Hematopoietic multipotent progenitor cell (in vitro differentiated cells): ENCODE results near the gene SLC1A3. TPM values are rescaled to one million over a fixed set of nuclear protein-coding genes. Genes with fewer than 3 reads are reported as not detected.
"Not testable (repeated sequence)": the region's sequence is repeated elsewhere in the genome, so short reads cannot be mapped to it uniquely, and the experiment has no call there.

Source experiments
- DNase-seq, 3 donors: peaks; one replicate each; pipeline ENCODE4 v3.0.0-alpha.2; 2011 to 2015; ENCODE audit warnings: low read depth in 2 of 3, low spot score in 2 of 3
- total RNA-seq: library from RNA; depleted of rRNA; stranded (reverse); fragments of >200 nt; gene quantifications from one replicate; pipeline ENCODE4 v1.2.3, GENCODE V29; 2012

SLC1A3 gene
- total RNA-seq, 1 donor = 1.3 TPM

DNA sequence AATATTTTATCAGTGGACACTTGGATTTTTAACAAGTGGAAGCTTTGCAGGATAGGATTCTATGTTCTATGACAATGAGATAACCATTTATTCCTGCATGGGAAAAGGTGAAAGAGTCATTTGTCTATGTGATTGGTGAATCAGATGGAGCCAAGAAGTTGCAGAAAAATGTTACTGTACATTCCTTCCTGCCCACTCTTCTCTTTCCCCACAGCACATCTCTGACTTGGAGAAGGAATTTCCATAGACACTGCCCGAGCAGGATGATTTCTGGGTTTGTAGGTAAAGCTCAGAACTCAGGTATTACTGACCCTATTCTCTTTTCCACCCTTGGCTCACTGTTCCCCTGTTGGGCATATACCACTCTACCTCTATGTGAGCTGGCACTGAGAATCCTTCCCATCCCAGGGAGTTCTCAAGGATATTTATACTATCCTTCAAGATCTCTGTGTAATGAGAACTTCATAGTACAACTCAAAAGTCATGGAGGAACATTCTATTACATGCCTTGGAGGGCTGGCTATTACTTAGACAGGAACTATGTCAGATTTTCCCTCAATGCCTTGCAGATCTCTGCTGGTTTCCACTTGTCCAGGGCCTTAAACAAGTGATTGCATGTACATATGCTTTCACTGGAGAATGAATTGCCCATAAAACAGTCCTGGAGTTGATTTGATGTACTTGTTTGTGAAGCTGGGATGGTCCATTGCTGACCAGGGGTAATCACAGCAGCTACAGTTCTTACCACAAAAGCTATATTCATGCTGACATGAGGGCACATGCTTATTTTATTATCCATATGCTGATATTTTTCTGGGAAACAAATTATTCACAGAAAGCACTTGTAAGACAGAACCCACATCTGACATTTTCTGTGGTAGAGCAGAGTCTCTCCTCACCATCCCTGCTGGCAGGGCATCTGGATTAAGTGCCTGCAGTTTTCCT, 24.1 kb downstream of the SLC1A3 start:
- DNase-seq = no peak

DNA sequence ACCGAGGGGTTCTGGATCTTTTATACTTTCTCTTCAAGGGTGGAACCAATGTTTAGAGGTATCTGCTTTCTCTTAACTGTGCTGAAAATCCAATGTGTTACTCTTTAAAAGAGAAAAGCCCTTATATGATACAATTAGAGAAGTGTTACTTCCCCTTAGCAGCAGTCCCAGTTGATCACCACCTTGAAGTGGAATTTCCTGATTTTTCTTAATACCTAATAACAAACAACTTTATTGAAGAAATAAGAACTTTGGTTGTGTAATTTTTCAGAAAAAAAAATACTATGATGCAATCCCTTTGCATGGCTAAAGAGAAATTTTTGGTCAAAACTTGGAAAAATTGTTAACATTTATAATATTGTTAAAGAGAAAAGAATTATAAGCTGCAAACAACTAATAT, 24.7 kb downstream of the SLC1A3 start:
- DNase-seq = peak in 1 of 3 donors; percentile 31

DNA sequence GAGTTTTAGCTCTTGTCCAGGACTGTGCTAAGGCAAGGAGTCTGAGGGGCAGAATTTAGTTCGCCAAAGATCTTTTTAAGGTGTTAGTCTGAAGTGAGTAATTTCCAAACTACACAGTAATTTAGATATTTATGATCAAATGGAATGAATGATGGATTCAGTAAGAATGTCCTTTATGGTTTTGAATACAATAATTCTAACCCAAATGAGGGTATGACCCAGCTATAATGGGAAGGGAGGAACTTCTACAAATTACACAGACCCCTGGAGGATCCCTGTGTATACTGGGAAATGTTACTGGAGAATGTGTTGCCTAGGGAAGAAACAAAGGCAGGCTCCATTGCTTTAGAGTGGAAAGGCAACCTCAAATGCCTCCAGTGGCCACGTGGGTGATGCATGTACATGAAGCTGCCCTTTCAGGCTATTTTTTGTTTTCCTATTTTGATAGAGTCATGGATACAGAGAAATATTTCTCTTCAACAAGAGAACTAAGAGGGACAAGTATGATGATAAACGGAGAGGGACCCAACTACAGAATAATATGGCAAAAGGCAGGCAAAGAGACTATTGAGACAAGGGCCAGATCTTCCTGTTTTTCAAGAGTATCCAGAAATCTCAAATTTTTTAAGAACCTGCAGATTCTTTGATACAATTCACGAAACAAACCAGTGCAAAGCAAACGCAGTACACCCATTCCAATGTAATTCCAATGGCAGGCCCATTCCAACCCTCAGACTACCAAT, 25.4 kb downstream of the SLC1A3 start:
- no peak for DNase-seq

DNA sequence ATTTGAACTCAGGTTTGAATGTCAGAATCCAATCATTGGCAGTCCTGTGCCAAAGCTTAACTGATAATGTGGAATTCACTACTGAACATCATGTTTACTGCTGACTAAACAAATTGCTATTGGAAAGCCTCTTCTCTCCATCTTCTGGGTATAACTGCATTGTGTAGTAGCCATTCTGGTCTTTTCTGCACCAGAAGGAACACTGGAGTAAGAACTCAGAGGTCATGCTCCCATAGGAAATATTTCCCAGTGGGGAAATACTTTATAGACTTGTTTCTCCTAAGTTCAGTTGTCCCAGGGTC, 25.9 kb downstream of the SLC1A3 start:
- DNase-seq = no peak

DNA sequence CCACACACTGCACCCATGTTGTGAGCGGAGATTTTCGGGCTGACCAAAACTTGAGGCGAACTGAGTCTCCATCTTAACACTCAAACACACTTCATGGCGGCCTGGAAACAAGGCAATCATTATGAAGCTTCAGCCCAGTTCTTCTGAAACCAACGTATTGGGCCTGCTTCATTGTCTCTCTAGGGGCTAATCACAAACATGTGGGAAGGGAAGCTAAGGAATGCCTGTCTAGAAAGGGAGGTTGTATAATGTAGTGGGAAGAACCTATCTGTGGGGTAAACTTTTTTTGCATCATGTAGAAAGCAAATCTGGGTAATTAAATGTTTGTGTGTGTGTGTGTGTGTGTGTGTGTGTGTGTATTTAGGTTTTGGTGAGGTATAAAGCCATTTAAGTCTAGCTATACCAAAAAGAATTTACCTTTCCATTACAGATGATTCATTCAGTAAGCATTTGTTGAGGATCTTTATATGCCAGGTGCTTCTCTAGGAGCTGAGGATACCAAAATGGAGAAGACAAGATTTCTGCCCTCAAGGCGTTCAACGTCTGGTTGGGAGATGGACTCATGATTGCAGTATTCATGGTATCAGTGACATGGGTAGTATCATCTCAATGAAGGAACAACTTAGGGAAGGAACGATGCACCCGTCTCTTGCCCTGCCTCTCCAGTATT, 29.4 kb downstream of the SLC1A3 start:
- no peak for DNase-seq

DNA sequence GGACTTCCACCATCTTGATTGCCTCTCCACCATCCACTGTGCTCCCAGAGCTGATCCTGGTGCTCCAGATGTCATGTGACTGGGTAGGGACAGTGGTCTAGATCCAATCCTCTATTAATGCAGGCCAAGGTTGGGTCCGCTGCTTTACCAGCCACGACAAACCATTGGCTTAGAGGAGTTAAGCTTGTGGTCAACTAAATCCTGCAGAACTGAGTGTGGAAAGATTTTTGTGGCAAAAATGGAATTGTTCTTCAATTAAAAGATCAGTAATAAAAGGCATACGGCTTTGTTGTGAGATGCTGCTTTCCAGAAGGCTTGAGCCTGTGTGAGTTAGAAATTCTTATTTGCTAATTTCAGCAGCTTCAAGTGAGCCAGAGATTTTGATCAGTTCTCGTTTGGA, 30.7 kb downstream of the SLC1A3 start:
- DNase-seq = no peak

DNA sequence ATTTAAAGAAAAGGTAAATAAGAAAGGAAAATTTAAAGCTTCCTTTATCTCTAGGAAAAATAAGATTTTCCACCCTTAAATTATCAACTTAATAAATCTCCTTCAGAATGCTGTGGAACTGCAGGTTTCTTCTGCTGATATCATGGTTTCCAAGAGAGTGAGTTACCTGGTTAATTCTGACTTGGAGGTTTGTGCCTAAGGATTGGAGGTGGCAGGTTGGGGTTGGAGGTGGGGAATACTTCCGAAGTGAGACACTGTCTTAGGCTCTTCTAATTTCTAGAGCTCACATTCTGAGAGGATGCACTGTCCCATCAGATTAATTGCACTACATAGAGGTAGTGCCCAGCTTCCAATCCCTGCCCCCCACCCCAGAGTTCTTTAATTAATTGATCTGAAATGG, 31.1 kb downstream of the SLC1A3 start:
- no peak for DNase-seq

DNA sequence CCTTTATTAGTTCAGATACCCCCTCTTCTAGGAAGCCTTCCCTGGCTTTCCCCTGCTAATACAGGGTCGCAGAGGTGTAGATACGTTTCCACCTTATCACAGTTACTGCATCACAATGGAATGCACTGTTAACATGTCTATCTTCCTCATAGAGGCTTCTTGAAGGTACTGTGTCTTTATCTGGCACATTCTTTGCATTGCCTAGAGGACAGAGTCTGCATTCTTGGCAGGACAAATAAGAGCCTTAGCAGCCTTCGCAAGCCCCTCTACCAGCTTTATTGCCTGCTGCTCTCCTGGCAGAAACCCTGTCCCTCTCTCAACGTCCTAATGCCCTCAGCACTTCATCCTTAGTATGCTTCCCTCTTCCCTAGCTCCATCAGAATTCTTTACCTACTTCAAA, 31.6 kb downstream of the SLC1A3 start:
- no peak for DNase-seq

DNA sequence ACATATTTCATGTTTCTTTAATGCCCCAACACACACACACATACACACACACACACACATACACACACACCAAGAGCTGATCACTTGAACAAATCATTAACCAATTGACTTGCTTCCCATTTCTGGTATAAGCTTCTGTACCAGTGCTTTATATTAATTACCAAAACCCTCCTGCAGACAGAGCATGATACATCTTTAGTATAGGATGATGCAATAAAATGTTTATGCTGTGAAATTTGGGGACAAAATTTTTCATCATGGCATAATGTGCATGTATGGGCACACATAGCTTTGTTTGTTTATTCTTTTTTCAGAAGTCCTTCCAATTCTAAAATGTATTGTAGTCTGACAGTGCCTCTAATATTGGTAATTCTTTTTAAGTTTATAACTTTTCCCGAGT, 34.5 kb downstream of the SLC1A3 start:
- no peak for DNase-seq

DNA sequence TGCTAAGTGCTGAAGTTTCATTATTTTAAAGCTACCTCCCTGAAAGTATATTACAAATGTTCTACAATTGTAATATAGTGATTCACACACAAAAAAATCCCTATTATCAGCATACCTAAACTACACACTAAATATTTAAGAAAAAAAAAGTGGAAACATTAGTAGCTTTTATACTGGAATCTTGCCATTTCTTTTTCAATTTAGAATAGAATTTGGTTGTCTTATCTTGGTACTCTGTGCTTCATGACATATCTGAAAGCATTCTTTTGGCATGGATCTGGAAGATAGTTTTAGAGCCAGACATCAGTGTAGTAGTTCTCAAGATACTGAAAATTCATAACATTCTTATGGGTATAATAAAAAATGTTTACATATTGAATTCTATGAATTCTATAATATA, 35.0 kb downstream of the SLC1A3 start:
- DNase-seq = no peak

DNA sequence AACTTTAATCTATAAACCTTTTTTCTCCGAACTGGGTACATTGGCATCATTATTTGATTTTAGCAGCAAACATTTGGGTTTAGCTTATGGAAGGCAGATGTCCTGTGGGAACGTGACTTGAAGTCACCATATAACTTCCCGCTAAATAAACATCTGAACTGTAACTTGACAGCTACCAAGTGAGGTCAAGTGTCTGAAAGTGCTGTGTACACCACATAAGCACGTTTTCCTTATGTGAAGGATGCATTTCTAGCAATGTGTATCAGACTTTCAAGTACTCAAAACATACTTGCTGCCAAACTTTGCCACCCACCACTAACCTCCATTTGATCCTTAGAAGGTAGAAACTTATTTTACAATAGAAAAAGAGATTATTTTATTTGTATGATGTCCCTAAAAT, 35.7 kb downstream of the SLC1A3 start:
- DNase-seq = no peak

DNA sequence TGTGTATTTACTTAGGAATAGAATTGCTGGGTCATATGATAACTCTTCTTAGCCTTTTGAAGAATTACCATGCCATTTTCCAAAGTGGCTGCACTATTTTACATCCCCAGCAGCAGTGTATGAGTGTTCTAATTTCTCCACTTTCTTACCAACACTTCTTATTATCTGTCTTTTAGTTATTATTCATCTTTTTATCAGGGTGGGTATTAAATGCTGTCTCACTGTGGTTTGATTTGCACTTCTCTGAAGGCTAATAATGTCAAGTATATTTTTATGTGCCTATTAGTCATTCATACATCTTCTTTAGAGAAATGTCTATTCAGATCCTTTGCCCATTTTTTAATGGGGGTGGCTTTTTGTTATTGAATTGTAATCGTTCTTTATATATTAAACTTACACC, 36.8 kb downstream of the SLC1A3 start:
- DNase-seq = no peak

DNA sequence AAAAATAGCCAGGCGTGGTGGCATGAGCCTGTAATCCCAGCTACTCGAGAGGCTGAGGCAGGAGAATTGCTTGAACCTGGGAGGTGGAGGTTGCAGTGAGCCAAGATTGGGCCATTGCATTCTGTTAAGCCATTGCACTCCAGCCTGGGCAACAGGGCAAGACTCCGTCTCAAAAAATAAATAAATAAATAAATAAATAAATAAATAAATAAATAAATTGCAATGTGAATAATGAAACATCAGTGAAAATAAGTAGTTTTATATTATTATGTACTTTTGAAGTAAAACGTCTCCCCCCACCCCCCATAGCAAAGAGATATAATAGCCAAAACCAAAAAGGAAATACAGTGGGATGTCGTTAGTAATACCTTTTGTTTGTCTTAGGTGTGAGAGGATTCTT, 37.4 kb downstream of the SLC1A3 start:
- DNase-seq = not testable (repeated sequence)

DNA sequence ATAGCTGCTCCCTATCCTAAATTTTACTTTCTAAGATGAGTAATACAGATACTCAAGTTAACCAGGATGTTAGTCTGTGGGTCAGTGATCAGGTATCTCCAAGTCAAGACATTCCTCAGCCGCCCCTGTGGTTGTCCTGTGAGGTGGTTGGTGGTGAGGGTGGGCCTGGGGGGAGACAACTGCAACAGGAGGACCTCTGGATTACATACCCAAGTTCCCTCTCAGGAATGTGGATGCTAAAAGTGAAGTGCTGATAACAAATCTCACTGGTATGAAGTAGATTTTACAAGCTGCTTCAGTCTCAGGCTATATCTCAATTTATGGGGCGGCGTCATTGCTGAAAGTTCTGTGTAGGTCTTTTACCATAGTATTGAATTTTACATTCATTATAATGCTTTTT, 38.3 kb downstream of the SLC1A3 start:
- DNase-seq = no peak

DNA sequence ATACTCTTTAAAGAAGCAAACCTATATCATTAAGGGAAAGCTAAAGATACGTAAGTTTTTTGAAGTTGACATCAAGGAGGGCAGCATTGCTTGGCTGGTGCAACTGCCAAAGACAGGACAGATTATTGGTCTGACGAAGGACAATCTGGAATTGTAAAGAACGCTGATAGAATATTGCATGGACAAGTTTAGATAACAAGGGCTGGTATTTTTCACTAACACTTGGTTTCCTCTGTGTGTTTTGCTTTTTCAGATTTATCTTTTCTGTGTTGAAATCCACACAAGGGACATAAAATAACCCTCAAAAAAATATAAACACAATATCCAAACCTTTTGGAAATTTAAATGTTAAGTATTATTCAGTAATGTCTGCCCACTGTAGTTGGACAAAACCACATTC, 39.7 kb downstream of the SLC1A3 start:
- no peak for DNase-seq

DNA sequence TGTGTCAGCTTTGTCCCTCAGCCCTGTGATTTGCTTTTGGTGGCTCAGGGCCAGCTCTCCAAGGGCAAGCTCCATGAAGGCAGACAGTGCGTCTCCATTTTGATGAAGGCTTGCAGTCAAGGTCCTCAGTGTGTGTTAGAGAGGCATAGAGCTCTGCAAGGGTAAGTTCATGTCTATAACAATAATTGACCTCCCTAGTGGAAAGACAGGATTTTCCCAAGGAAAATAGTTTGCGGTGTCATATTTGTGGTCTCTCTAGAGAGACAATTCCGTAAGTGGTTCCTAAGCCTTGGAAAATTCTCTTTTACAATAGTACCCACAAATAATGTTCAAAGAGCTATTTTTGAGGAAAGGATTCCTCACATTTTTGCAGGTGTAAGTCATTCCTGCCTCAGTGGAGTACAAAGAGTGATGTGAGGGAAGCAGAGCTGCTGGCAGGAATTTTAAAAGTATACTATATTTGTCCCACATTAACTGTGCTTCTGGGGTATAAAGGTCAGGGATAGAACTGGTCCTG, 40.2 kb downstream of the SLC1A3 start:
- no peak for DNase-seq

DNA sequence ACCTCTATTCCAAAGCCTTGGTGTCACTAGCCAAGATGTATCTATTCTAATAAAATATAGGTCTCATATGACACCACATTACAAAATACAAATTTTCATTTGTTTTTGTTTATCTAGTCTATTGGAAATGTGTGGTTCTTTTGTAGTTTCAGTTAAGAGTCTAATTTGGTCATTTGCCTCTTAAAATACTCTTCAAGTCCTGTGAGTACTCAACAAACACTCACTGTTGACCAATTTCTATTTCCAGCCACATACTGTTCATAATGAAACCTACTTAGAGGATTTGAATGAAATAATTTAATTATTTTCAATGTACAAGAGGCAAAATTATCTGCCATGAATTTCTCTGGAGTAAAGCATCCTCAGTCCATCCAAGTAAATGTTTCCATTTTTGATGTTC, 40.6 kb downstream of the SLC1A3 start:
- DNase-seq = no peak

DNA sequence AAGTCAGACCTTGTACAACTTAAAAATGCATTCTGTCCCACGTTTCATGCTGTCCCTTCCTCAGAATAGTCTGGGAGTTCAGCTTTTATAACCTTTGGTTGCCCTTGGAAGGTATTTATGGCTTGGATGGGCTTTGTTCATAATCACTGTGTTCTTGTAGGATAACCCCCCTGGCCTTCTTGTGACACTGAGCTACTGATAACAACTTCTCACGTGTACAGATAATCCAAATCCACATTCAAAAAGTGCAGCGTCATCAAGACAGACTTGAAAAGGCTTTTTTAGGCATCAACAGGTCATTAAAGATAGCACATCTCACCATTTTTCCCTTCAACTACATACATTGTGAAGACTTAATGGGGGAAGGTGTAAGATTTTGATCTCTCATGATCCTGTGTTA, 42.0 kb downstream of the SLC1A3 start:
- no peak for DNase-seq

DNA sequence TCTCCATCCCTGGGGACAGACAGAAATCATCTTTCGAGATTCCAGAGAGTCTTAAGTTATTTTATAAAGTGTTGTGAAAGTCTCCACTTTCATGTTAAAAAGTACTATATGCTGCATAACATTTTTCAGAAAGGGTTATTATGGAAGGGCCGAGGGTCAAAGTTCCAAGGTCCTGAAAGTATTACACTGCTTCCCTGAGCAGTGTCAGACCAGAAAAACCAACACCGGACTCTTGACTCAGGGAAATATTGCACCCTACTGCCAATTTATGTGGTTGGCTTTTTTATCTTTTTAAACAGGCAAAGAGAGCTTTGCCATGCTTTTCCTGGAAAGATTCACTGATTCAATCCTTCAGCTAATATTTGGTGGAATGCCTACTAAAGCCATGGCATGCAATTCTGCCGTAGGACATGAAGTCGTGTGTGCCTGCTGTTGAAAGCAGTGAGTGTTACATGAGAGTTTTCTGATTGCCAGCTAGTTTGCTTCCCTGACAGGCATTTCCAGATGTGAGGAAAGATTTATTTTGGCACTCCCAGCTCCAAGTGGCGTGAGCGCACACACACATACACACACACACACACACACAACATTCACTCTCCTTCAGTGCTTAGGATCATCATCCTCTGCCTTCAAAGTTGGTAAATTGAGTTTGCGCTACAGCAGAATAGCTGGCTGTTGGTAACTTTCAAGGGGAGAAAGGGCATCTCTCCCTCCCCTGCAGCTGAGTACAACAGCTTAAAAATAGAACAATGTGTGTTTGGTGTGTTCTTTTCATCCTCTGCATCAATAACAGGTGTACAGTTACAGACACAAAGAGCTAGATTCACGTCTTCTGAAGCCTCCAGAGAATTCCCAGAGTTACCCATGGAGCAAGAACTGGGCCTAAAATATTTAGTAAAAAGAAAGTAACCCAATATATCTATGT, 45.6 kb downstream of the SLC1A3 start:
- no peak for DNase-seq

DNA sequence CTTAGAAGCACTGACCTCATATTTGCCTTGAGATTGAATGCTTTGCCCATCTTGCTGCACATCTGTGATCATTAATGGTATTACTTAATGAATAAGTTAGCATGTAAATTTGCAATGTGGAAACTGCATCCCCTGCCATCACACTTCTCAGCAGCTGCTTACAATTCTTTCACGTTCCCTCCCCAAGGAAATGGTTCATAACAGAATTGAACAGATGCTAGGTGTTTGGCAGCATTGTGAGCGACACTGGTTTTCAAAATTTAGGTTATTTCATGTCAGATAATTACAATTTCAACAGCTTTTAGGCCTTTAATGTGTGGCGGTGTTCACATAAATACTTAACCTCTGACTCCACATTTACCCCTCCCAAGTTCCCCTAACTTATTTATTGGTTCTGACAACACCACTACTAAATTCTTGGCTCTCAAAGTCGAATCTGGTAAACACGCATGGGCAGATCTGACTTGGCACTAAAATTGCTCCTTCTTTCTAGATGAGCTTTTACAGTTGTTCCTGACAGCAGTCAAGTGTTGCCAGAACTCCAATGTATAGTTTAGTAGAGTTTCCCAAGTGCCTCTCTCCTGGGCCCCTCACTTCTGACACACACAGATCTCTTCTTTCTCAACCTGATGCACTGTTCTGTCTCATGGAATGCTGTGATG, 46.8 kb downstream of the SLC1A3 start:
- DNase-seq = no peak
